ENCODE results near the gene THOP1. TPM values are rescaled to one million over a fixed set of nuclear protein-coding genes. Genes with fewer than 3 reads are reported as not detected.

The THOP1 gene
- total RNA-seq, 1 experiment from 2014 or later, result 85.8 TPM

DNA sequence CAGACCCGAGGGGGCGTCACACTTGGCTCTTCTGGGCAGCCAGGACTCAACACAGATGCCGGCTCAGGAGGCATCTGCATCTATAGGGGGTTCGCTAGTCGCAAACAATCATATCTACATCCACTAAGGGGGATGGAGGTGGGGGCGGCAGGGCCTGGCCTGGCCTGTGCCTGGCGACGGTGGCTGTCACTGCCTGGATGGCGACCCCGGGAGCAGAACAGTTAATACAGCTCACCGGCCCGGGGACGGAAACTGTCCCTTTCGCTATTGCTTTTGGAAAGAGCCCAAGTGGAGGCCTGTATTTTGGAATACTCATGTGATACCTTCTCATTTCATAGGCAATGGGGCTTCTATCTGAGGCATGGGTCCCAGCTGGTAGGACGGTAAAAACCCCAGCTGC lies 19.9 kb upstream of the THOP1 start:
- Histone ChIP-seq H3K27me3 (ENCODE audit: insufficient read depth, low read depth) (no peaks in the 10 kb centered on the region), H3K4me2 (no peak overlapping the region), H3K9me3 (ENCODE audit: insufficient read depth, low read depth) (no peaks in the 10 kb centered on the region), H3K36me3 (ENCODE audit: low read depth) (no peaks in the 10 kb centered on the region), H3K4me3 (no peak overlapping the region), H2AFZ (no peak overlapping the region), H3F3A (ENCODE audit: insufficient read depth, low read depth) (no peaks in the 10 kb centered on the region), H3K79me2 (ENCODE audit: low read depth) (peaks cover 3% of the 10 kb centered on the region; the same call in 1 of the 2 replicates), H3K4me1 (replicated peaks; ENCODE audit: insufficient read depth) (no peaks in the 10 kb centered on the region), H3K9me2 (ENCODE audit: insufficient read depth) (no peaks in the 10 kb centered on the region), H3K27ac (no peak overlapping the region), H4K20me1 (ENCODE audit: insufficient read depth) (peaks cover 9% of the 10 kb centered on the region)
- no peak for TF ChIP-seq EZH2 (IDR thresholded peaks at IDR 0.05; ENCODE audit: low read depth)
- no TSS peak for BruUV-seq (replicated peaks)
- DNase-seq, result no peak
- ChIA-PET CTCF (no interaction called here), POLR2A (ENCODE audit: unreplicated experiment) (no interaction called here)
- intact Hi-C loops (cut with micrococcal nuclease; ENCODE audit: unreplicated experiment), result no loop called here

DNA sequence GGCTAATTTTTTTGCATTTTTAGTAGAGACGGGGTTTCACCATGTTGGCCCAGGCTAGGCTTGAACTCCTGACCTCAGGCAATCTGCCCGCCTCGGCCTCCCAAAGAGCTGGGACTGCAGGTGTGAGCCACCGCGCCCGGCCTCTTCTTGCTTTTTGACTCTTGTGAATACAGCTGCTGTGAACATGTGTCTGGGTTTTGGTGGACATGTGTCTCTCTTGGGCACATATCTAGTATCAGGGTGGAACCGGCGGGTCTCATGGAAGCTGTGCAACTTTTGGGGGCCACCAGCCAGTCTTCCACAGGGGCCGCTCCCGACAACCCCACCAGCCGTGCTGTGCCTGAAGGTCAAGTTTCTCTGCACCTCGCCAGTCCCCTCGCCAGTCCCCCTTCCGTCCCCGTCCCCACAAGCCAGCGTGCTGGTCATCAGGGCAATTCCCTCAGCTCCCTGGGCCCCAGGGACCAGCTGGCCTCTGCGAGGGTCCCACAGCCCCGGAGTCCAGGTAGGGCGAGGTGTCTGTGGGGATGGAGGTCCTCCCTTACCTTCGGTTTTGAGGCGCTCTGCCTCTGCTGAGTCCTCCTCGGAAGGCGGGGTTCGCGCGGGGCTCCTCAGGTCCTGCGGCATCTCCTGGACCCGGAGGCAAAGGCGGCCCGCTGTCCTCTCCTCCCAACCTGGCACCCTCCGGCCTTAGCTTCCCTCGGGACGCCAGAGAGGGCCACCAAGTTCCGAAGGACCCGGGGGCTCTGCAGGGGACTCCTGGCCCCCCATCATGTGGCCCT lies 18.5 kb upstream of the THOP1 start:
- intact Hi-C loops (cut with micrococcal nuclease; ENCODE audit: unreplicated experiment), result no loop called here
- POLR2A ChIA-PET (ENCODE audit: unreplicated experiment), result no interaction called here
- no TSS peak for BruUV-seq (replicated peaks)
- Histone ChIP-seq H2AFZ (no peak overlapping the region), H3K36me3 (ENCODE audit: low read depth) (no peaks in the 10 kb centered on the region), H3K4me1 (replicated peaks; ENCODE audit: insufficient read depth) (no peaks in the 10 kb centered on the region), H3K4me2 (no peak overlapping the region), H3K27me3 (ENCODE audit: insufficient read depth, low read depth) (no peaks in the 10 kb centered on the region), H4K20me1 (ENCODE audit: insufficient read depth) (peaks cover 13% of the 10 kb centered on the region), H3K4me3 (no peak overlapping the region), H3K9me2 (ENCODE audit: insufficient read depth) (no peaks in the 10 kb centered on the region), H3K79me2 (ENCODE audit: low read depth) (peaks cover 7% of the 10 kb centered on the region; the same call in 1 of the 2 replicates), H3K27ac (no peak overlapping the region), H3F3A (ENCODE audit: insufficient read depth, low read depth) (no peaks in the 10 kb centered on the region), H3K9me3 (ENCODE audit: insufficient read depth, low read depth) (no peaks in the 10 kb centered on the region)
- CTCF ChIA-PET, result no interaction called here
- DNase-seq, result no peak
- TF ChIP-seq EZH2 (IDR thresholded peaks at IDR 0.05; ENCODE audit: low read depth), result no peak
- TF ChIP-seq, protein P1, sequence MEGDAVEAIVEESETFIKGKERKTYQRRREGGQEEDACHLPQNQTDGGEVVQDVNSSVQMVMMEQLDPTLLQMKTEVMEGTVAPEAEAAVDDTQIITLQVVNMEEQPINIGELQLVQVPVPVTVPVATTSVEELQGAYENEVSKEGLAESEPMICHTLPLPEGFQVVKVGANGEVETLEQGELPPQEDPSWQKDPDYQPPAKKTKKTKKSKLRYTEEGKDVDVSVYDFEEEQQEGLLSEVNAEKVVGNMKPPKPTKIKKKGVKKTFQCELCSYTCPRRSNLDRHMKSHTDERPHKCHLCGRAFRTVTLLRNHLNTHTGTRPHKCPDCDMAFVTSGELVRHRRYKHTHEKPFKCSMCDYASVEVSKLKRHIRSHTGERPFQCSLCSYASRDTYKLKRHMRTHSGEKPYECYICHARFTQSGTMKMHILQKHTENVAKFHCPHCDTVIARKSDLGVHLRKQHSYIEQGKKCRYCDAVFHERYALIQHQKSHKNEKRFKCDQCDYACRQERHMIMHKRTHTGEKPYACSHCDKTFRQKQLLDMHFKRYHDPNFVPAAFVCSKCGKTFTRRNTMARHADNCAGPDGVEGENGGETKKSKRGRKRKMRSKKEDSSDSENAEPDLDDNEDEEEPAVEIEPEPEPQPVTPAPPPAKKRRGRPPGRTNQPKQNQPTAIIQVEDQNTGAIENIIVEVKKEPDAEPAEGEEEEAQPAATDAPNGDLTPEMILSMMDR (conservative IDR thresholded peaks at IDR 0.05), result no peak

DNA sequence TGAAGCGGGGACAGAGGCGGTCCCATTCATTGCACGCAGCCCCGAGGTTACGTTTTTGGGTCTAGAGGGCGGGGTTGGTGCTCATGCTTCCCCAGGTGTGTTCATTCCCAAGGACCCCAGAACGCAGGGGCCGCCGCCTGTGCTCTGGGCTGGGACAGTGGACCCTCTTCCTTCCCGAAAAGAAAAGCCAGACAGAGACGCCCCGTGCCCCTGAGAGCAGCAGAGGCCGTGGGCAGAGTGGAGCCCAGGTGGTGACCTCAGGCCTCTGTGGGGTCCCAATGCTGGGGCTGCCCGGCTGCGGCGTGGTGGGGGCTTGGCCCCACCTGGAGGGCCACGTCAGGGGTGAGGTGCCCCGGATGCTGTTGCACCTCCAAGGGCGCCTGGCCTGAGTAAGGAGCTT lies 17.6 kb upstream of the THOP1 start:
- no peak overlapping the region for H3K27ac ChIP-seq
- no TSS peak for BruUV-seq (replicated peaks)
- peaks cover 17% of the 10 kb centered on the region; the same call in 1 of the 2 replicates for H3K79me2 ChIP-seq (ENCODE audit: low read depth)
- no peak overlapping the region for H3K4me2 ChIP-seq
- no peaks in the 10 kb centered on the region for H3F3A ChIP-seq (ENCODE audit: insufficient read depth, low read depth)
- no peaks in the 10 kb centered on the region for H3K4me1 ChIP-seq (replicated peaks; ENCODE audit: insufficient read depth)
- H3K27me3 ChIP-seq (ENCODE audit: insufficient read depth, low read depth), result no peaks in the 10 kb centered on the region
- POLR2A ChIA-PET (ENCODE audit: unreplicated experiment), result no interaction called here
- TF ChIP-seq EZH2 (IDR thresholded peaks at IDR 0.05; ENCODE audit: low read depth), result no peak
- TF ChIP-seq, protein P1 (conservative IDR thresholded peaks at IDR 0.05), result no peak
- no peaks in the 10 kb centered on the region for H3K9me3 ChIP-seq (ENCODE audit: insufficient read depth, low read depth)
- H3K4me3 ChIP-seq, result no peak overlapping the region
- CTCF ChIA-PET, result no interaction called here
- H3K36me3 ChIP-seq (ENCODE audit: low read depth), result no peaks in the 10 kb centered on the region
- H4K20me1 ChIP-seq (ENCODE audit: insufficient read depth), result peaks cover 19% of the 10 kb centered on the region
- no peak overlapping the region for H2AFZ ChIP-seq
- DNase-seq, result no peak
- H3K9me2 ChIP-seq (ENCODE audit: insufficient read depth), result no peaks in the 10 kb centered on the region
- intact Hi-C loops (cut with micrococcal nuclease; ENCODE audit: unreplicated experiment), result no loop called here

Measured in PC-9 (cell line).